GM18870 (cell line): ENCODE data around the gene EXOG.

Experiments
- ATAC-seq: cut with Tn5 transposase; IDR thresholded peaks from one replicate; pipeline ENCODE4 v1.9.1; 2021; ENCODE audit warnings: moderate library complexity; ENCODE audit not compliant: unreplicated experiment

The EXOG gene

GRCh38 chr3:38543586-38543985 lies 47.4 kb downstream of the EXOG start:
- no peak for ATAC-seq

GRCh38 chr3:38544926-38545325 lies 48.8 kb downstream of the EXOG start:
- no peak for ATAC-seq

DNA sequence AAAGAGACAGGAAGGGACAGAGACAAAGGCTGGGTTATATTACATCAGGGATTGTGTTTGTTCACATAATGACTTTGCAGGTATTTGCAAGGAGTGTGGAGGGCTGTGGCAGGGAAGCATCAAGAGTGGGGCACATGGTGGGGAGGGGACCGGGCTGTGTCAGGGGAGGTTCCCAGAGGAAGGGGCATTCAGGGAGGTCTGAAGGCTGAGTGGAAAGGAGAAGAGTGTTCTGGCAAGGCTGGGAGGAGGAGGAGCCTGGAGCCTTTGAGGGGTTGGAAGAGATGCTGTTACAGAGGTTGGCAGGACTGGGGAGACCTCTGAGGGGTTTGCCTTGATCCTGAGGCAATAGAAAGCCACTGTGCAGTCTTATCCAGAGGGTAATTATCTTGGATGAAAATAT lies 49.4 kb downstream of the EXOG start:
- no peak for ATAC-seq

DNA sequence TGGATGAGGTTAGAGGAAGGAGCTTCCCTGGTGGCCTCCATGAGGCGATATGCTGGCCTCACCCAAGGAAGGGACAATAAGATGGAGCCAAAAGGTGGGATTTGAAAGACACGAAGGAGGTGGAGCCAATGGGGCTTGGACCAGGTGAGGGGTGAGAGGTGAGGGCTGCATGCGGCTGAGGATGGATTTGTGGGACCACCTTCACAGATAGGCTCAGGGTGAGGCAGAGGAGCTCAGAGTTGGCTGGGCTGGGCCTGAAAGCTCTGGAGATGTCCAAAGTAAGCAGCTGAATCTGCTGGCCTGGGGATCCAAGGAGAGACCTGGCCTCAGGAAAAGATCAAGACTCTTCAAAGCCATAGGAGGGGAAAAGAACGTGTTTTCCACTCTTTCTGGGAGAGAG lies 49.8 kb downstream of the EXOG start:
- no peak for ATAC-seq

DNA sequence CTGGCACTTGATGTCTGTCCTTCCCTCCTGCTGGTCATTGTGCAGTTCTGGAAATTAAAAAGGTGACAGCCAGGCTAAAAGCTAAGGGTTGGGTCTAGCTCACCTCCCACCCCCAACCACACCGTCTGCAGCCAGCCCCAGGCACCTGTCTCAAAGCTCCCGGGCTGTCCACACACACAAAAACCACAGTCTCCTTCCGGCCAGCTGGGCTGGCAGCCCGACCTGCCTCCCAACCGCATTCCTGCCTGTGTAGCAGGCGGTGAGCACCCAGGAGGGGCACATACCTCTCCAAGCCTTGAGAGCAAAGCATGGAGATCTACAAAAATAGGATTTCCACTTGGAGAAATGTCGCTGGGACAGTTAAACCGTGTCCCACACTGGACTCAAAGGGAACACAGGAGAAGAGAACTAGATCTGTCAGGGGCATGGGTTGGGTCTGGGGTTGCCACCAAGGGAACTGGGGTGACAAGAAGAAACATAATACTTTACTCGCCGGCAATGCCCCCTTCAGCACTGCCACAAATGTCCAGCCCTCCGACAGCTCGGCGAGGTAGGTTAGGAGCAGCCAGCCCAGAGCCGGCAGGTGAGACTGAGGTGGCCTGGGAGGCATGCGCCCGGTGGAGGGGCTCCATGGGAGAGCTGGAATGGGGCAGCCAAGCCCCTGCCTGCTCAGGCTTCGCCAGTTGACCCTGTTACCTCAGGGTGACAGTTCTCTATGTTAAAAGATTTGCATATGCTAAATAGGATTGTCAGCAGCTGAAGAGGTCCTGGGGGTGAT lies 52.2 kb downstream of the EXOG start:
- no peak for ATAC-seq

- no peak for ATAC-seq
Observed at GRCh38 chr3:38549082-38549481, 52.9 kb downstream of the EXOG start.

DNA sequence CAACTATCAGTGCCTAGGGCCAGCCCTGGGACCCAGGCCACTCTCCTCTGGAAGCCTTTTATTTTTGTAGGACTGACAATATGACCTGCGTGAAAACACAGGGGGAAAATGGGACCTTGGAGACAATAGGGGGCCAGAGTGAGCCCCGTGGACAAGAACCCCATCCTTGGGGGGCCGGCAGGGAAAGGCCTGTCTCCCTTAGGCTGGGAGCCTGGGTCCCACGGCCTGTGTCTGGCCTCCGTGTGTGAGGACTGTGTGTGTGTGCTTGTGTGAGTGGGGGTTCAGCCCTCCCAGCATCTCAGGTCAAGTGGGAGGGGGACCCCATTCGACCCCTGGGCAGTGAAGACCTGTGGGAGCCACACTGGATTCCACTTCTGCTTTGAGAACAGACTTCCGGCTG lies 53.3 kb downstream of the EXOG start:
- no peak for ATAC-seq

GRCh38 chr3:38549957-38550840 lies 54.1 kb downstream of the EXOG start:
- ATAC-seq: no peak

DNA sequence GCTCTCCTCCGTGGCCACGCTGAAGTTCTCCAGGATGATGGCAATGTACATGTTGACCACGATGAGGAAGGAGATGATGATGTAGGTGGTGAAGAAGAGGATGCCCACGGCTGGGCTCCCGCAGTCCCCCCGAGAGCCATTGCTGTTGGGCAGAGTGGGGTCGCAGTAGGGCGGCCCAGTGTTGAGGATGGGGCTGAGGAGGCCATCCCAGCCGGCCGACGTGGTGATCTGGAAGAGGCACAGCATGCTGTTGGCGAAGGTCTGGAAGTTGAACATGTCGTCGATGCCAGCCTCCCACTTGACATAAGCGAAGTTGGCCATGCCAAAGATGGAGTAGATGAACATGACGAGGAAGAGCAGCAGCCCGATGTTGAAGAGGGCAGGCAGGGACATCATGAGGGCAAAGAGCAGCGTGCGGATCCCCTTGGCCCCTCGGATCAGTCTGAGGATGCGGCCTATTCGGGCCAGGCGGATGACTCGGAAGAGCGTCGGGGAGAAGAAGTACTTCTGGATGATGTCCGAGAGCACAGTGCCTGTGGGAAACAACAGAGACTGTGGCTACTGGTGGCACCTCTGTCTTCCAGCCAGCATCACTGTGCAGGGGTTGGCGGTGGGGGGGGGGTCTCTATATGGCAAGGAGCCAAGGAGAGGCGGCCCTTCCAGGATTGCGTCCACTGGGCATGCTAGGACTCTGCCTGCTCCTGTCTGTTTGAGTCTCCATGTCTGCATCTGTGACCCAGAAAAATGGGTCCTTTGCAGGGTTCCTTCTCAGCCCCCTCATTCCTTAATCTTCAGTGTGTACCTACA lies 55.1 kb downstream of the EXOG start:
- no peak for ATAC-seq

GRCh38 chr3:38552364-38552763 lies 56.2 kb downstream of the EXOG start:
- ATAC-seq: no peak

DNA sequence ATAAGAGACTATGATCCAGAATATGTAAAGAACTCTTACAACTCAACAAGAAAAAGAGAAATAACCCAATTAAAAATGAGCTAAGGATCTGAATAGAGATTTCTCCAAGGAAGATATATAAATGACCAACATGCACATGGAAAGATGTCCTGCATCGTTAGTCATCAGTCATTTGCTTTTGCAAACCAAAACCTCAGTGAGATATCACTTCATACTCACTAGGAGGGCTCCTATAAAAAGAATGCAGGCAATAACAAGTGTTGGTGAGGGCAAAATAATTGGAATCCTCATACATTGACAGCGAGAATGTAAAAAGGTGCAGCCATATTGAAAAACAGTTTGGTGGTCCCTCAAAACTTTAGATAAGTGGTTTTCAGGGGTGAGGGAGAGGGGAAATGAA lies 56.9 kb downstream of the EXOG start:
- ATAC-seq: no peak

- ATAC-seq: no peak
Observed at GRCh38 chr3:38554127-38554827, 58.1 kb downstream of the EXOG start.

GRCh38 chr3:38555149-38555840 lies 59.2 kb downstream of the EXOG start:
- no peak for ATAC-seq

DNA sequence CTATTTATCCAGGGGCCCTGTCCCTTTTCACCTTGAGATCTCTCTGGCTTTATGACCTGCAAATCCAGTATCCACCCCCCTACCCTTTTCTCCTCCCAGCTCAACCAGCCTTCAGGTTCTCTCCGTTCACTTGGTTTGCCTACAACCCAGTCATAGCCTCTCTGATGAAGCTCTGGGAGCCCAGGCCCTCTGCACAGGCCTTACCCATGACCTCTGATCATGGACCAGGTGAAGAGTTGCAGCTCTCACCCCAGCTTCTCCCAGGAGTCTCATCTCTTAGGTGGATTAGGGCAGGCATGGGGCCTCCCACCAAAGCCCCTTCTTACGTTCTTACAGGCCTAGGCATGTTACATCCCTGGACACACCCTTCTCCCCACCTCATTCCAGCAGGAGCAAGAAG lies 59.8 kb downstream of the EXOG start:
- ATAC-seq: no peak

- ATAC-seq: no peak
Observed at GRCh38 chr3:38556640-38557358, 60.7 kb downstream of the EXOG start.

- ATAC-seq: no peak
Observed at GRCh38 chr3:38558864-38559263, 62.7 kb downstream of the EXOG start.

- no peak for ATAC-seq
Observed at GRCh38 chr3:38560284-38560683, 64.1 kb downstream of the EXOG start.

GRCh38 chr3:38560996-38561717 lies 65.0 kb downstream of the EXOG start:
- ATAC-seq: no peak
